Stimulated activated CD4-positive, alpha-beta T cell treated with anti-CD3 and anti-CD28 coated beads, Interleukin-12 subunit alpha, Interleukin-12 subunit beta, amount 100 ng/mL, for 4 hours (primary cell): ENCODE measurements around the gene PPM1M.

Experiments used
- DNase-seq: peaks from one replicate; pipeline ENCODE4 v3.0.0-alpha.2; 2020

Gene PPM1M

GRCh38 chr3:52231502-52232278 lies 13.9 kb upstream of the PPM1M start:
- peak; percentile 93 for DNase-seq

- DNase-seq: no peak
Observed at GRCh38 chr3:52232279-52233107, 13.1 kb upstream of the PPM1M start.

DNA sequence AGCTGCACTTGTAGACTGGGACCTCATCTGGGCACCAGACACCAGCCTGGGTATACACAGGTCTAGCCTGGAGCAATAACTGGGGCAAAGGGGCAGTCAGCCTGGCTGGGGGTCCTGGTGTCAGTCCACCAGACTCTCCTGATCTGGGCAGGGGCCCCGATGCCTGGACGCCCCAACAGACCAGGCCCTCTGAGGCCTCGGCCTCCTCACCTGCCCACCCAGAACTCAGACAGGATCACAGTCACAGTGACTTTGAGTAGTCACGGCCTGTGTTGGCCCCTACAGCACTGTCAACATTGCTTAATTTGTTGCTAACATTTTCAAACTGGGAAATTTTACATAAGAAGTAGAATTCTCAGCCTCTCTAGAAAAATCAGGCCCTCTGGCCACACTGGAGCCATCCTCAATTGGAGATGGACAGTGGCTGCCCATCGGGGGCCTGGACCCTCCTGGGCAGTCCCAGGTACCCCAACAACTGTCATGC lies 12.4 kb upstream of the PPM1M start:
- DNase-seq: no peak

GRCh38 chr3:52233968-52234367 lies 11.6 kb upstream of the PPM1M start:
- DNase-seq: no peak

GRCh38 chr3:52234516-52235447 lies 10.8 kb upstream of the PPM1M start:
- no peak for DNase-seq

GRCh38 chr3:52236424-52236886 lies 9.1 kb upstream of the PPM1M start:
- DNase-seq: no peak

DNA sequence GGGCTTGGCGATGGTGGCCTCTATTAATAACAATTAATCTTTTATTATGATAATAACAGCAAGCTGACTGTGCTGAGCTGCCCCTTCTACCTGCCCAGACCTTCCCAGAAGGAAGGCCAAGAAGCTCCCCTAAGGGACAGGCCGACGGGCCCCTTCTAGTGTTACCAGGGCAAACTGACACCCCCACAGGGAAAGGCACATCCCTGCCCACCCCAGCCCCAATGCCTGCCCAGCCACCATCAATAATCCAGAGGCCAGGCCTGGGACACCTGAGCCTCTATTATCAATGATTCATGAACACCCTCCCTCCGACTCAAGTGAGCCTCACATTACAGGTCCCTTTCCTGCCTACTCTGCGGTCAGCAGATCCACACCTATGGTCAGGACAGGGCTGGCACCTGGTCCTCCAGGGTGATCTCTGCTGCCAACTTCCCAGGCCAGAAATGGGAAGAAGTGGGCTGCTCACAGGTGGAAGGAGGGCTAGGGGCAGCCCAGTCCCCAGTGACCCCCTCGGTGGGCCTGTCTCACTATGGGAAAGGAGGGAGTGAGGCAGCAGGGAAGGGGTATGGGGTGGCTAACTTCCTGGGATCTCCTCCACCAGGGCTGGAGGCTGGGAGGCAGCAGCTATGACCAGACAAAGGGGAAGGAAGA lies 8.4 kb upstream of the PPM1M start:
- no peak for DNase-seq

DNA sequence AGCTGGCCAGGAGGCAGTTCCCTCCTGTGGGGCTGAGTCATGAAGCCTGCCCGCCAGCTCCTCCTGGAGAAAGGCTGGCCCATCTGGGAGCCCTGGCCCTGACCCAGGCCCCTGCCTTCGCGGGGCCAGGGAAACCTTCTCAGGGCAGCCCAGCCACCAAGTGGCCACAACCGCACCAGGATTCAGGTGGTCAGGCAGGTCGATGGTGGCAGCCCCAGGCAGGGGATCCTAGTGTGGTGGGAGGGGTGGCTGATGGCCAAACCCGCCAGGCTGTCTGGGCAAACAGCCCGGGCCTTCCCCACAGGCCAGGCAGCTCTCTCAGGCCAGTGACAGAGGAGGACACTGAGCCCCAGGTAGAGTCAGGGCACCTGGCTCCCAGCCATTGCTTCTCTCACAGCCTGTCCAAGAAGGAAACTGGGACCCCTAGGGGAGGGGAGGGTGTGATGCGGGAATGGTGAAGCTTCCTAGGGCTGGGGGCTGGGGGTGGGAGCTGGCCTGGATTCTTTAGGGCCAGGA lies 7.8 kb upstream of the PPM1M start:
- DNase-seq: no peak

DNA sequence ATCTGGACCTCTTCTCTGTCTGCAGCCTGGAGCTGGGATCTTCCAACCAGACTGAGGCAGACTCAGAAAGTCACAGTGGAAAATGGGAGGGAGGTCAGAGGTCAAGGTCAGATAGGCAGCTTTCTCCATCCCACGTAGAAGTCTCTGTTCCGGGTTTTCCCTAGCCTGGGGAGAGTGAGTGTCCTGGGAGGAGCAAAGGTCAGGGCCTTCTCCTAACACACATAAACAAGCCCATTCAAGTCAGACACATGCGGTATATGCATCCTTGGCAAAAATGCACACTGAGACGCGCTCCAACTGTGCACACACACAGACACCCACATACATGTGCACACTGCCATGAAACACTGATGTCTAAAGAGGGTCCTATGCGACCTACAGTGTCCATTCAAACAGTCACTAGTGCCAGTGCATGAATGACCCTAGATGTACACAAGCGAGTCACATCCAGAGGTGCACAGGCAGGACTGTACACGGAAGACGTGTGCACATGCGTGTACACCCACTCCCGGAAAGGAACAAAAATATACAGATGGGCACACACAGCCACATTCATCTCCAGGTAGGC lies 7.3 kb upstream of the PPM1M start:
- DNase-seq: no peak

DNA sequence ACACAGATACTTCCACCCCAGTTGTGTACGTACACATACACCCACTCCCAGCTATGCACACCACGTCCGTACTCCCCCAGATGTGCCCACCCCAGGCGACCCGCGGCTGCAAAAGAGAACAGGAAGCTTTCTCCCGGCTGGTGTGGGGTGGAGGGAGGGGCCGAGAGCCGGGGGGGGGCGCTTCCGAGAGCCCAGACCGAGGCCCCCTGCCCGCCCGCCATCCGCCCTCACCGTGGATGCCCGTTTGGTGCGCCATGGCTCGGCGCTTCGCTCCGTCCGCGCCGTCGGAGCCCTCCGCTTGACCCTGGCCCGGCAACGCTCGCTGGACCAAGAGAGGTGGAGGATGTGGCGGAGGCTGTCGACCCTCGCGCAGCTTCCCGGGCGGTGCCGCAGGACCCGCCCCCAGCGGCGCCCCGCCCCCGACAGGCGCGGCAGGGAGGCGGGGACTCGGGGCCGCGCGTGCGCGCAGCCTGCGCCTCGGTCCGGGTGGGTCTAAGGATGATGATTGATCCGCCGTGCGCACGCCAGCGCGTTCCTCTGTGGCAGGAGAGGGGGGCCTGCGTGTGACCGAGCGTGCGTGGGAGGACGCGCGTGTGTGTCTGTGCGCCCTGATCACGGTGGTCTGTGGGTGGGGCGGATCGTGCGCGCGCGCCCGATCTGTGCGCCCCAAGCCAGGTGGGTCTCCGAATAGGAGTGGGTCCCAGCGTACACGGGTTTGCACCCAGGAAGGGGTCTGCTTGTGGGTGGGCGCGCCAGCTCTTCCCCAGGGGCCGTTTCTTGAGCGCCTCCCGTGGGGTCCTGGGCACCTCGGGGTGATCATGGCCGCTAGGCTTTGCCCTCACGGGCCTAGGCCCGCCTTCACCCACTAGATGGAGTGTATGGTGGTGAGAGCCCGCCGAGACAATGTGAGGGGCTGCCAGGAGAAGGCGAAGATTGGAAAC lies 6.5 kb upstream of the PPM1M start, which contains the start of gene TWF2:
Gene TWF2 (minus strand): TSS at position 398 of the 941 bp plus-strand sequence. CDS start 142 bp downstream, at position 256.
- DNase-seq: peak; percentile 86

DNA sequence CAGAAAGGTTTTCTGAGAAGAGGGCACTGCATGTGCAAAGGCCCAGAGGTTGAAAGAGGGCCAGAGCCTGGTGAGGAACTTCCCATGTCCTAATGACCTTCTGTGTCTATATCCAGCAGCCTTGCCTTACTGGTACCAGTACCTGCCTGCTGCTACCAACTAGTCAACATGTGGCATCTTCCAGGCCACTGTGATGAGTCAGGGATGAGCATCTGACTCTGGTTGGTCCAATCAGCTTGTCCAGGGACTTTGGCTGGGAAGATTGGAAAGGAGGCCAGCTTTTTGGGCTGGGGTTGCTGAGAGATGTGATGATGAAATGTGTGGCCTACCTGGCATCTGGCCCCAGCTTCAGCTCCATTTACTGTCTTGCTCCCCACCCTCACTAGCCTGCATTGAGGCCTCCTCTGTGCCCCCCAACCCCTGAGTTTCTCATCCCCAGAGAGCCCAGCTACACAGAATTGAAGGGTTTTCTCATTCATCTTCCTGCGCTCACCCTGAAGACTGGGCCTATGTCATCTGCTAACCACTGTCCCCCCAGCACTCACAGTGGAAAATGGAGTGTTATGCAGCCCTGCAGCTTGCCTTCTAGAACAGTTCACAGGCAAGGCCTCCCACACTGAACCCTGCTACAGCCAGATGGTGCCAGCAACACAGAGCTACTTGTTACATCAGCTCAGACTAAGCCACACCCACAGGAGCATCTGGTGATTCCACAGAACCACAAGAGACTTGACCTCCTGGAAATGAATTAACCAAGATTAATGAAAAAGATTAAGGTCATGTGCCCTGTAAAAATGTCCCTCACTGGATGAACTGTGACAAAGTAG lies 5.3 kb upstream of the PPM1M start:
- no peak for DNase-seq

GRCh38 chr3:52240886-52241370 lies 4.6 kb upstream of the PPM1M start:
- DNase-seq: no peak

DNA sequence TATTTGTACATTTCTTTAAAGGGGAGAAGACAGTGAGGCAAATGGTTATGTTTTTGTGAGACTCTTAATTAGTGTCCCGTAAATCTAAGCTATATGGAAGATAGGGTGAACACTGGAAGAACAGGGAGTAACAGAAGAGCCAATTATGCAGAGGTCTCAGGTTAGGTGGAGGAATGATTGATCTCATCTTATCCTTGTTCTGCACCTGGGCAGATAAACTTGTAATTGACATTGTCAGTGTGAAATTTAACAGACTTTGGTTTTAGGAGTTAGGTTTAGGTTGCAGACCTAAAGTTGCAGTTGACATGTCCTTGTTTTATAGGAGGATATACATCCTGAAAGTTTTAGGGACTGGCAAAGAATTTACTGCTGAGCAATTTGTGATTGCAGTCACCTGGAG lies 3.5 kb upstream of the PPM1M start:
- no peak for DNase-seq

- DNase-seq: no peak
Observed at GRCh38 chr3:52243791-52244628, 1.5 kb upstream of the PPM1M start.

DNA sequence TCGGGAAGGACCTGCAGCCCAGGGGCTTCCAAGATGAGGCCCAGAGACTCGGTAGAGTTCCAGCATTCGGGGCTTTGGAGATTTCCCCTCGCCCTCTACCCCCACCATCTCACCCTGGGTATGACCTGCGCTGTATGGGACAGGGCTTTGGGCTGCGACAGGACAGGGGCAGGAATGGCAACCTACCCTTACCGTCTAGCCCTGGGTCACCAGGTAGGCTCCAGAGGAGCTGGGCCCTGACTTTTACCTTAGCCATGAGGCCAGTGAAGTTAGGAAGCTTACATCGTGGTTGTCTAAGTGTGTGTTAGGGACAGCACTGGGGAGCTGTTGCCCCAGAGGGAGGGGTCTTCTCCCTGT lies 683 bp downstream of the PPM1M start:
- DNase-seq: no peak

DNA sequence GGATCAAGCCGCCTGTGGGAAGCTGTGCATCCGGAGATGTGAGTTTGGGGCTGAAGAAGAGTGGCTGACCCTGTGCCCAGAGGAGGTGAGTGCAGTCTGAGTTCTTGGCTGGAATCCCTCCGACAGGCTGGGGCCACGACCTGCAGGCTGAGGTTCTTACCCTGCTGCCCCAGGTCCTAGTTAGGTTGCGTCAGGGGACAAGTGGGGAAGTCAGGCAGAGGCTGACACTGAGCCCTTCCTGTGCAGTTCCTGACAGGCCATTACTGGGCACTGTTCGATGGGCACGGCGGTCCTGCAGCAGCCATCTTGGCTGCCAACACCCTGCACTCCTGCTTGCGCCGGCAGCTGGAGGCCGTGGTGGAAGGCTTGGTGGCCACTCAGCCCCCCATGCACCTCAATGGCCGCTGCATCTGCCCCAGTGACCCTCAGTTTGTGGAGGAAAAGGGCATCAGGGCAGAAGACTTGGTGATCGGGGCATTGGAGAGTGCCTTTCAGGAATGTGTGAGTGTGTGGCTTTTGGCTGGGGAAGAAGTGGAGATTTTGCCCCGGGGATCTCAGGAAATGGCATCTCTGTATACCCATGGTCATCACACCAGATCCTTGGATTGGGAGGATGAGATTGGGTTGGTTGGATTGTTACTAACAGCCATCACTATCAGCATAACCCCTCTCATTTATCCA lies 1.3 kb downstream of the PPM1M start:
- DNase-seq: no peak

DNA sequence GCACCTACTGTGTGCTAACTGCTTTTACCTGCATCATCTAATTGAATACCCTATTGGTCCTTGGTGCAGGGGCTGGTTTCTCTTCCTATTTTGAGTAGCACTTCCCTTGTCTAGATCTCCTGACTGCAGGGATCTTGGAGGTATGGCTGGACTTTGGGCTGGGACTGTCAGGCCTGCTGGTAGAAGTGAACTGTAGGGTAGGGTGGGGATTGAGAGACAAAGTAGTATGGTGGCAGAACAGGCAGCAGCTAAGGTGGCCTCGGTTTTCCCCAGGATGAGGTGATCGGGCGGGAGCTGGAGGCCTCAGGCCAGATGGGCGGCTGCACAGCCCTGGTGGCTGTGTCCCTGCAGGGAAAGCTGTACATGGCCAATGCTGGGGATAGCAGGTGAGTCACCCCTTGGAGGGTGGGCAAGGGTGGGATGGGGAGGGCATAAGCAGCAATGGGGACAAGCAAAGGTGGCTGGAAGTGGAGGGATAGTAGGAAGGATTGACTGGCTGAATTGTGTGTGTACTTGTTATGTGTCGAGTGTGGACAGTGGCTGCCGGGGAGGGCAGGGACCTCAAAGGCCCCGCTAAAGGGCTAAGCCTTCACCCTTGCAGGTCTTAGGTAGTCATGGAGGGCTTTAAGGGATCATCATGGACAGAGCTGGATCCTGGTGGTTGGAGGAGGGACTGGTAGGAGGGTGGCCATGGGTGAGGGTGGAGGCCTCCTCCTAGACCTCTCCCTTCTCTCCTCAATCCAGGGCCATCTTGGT lies 2.0 kb downstream of the PPM1M start:
- DNase-seq: no peak
